Smooth muscle cell (in vitro differentiated cells): ENCODE data around the gene JMJD4. TPM values are rescaled to one million over a fixed set of nuclear protein-coding genes. Genes with fewer than 3 reads are reported as not detected.

Experiments
- DNase-seq: peaks from one replicate; lab custom pipeline; 2025; ENCODE audit not compliant: unreplicated experiment; lab: John Stamatoyannopoulos, UW
- H2AFZ ChIP-seq: fragments of 200-600 bp; sonication (generic); 2 replicates; pipeline ENCODE4 v1.6.0; 2016; ENCODE audit warnings: antibody characterized with exemption, low read depth, mild to moderate bottlenecking
- H3F3A ChIP-seq: fragments of 200-600 bp; sonication (generic); 2 replicates; pipeline ENCODE4 v1.6.0; 2017; ENCODE audit warnings: antibody characterized with exemption, low read depth
- H3K27ac ChIP-seq: fragments of 200-600 bp; sonication (generic); 2 replicates; pipeline ENCODE4 v1.5.1; 2016; ENCODE audit warnings: low read depth, mild to moderate bottlenecking
- H3K27me3 ChIP-seq: fragments of 200-600 bp; sonication (generic); 2 replicates; pipeline ENCODE4 v1.6.1; 2016; ENCODE audit warnings: low read depth, mild to moderate bottlenecking
- H3K36me3 ChIP-seq: fragments of 200-600 bp; sonication (generic); 2 replicates; pipeline ENCODE4 v1.5.1; 2016; ENCODE audit warnings: low read depth
- H3K4me1 ChIP-seq: fragments of 200-600 bp; sonication (generic); 2 replicates; pipeline ENCODE4 v1.5.1; 2016; ENCODE audit warnings: low read depth
- H3K4me2 ChIP-seq: fragments of 200-600 bp; sonication (generic); 2 replicates; pipeline ENCODE4 v1.6.0; 2016; ENCODE audit warnings: mild to moderate bottlenecking
- H3K4me3 ChIP-seq: fragments of 200-600 bp; sonication (generic); 2 replicates; pipeline ENCODE4 v1.5.1; 2016; ENCODE audit warnings: mild to moderate bottlenecking
- H3K79me2 ChIP-seq: fragments of 200-600 bp; sonication (generic); 2 replicates; pipeline ENCODE4 v1.6.0; 2016; ENCODE audit warnings: low read depth, mild to moderate bottlenecking
- H3K9ac ChIP-seq: fragments of 200-600 bp; sonication (generic); 2 replicates; pipeline ENCODE4 v1.6.0; 2016; ENCODE audit warnings: low read depth
- H3K9me3 ChIP-seq: fragments of 200-600 bp; sonication (generic); replicated peaks from 2 replicates; pipeline ENCODE4 v1.5.1; 2016; ENCODE audit warnings: low read depth
- H4K20me1 ChIP-seq: fragments of 200-600 bp; sonication (generic); 2 replicates; pipeline ENCODE4 v1.6.0; 2016; ENCODE audit warnings: low read depth
- WGBS: methylation state at CpG from one replicate; pipeline ENCODE4 v1.1.7; 2016; ENCODE audit warnings: low lambda C conversion rate; 5-methylcytosine and 5-hydroxymethylcytosine counted together
- polyA plus RNA-seq: library from polyadenylated mRNA; unstranded; fragments of >200 nt; fragmentation: Nextera tagmentation; extraction: Ambion mirVana; gene quantifications from 2 replicates; pipeline ENCODE4 v1.2.1, GENCODE V29; 2016
- total RNA-seq: library from RNA; depleted of rRNA; stranded (reverse); fragments of >200 nt; gene quantifications from 2 replicates; pipeline ENCODE4 v1.2.3, GENCODE V29; 2014
- TF ChIP-seq, protein P1 (sequence below): fragments of 200-600 bp; sonication (generic); IDR thresholded peaks from 2 replicates; pipeline ENCODE4 v1.5.1; 2017; ENCODE audit warnings: borderline replicate concordance, mild to moderate bottlenecking, antibody characterized with exemption; ENCODE audit not compliant: insufficient read depth, poor library complexity, severe bottlenecking

Gene JMJD4
- total and polyA plus RNA-seq, 2 experiments from 2014 or later, result 8.5 to 19.5 TPM

- Histone ChIP-seq H3K4me2 (no peak overlapping the region), H3K79me2 (peaks cover 58% of the 10 kb centered on the region), H3K4me3 (no peak overlapping the region), H2AFZ (no peak overlapping the region), H3K36me3 (no peaks in the 10 kb centered on the region), H3K27me3 (no peaks in the 10 kb centered on the region), H4K20me1 (peaks cover 97% of the 10 kb centered on the region), H3K27ac (no peak overlapping the region), H3F3A (no peaks in the 10 kb centered on the region), H3K9me3 (no peaks in the 10 kb centered on the region), H3K4me1 (no peaks in the 10 kb centered on the region), H3K9ac (no peak overlapping the region)
- WGBS, result 98% methylated on average over 8 of the region's 8 CpGs
- no peak for DNase-seq
- TF ChIP-seq, protein P1, sequence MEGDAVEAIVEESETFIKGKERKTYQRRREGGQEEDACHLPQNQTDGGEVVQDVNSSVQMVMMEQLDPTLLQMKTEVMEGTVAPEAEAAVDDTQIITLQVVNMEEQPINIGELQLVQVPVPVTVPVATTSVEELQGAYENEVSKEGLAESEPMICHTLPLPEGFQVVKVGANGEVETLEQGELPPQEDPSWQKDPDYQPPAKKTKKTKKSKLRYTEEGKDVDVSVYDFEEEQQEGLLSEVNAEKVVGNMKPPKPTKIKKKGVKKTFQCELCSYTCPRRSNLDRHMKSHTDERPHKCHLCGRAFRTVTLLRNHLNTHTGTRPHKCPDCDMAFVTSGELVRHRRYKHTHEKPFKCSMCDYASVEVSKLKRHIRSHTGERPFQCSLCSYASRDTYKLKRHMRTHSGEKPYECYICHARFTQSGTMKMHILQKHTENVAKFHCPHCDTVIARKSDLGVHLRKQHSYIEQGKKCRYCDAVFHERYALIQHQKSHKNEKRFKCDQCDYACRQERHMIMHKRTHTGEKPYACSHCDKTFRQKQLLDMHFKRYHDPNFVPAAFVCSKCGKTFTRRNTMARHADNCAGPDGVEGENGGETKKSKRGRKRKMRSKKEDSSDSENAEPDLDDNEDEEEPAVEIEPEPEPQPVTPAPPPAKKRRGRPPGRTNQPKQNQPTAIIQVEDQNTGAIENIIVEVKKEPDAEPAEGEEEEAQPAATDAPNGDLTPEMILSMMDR, result no peak
Observed at GRCh38 chr1:227744668-227745067, 9.6 kb upstream of the JMJD4 start.

- Histone ChIP-seq H3F3A (no peaks in the 10 kb centered on the region), H3K36me3 (no peaks in the 10 kb centered on the region), H3K4me2 (no peak overlapping the region), H3K27ac (no peak overlapping the region), H3K4me1 (no peaks in the 10 kb centered on the region), H2AFZ (no peak overlapping the region), H3K9ac (no peak overlapping the region), H3K27me3 (no peaks in the 10 kb centered on the region), H3K9me3 (no peaks in the 10 kb centered on the region), H4K20me1 (peaks cover 94% of the 10 kb centered on the region), H3K4me3 (no peak overlapping the region), H3K79me2 (peaks cover 67% of the 10 kb centered on the region)
- WGBS, result 95% methylated on average over 18 of the region's 18 CpGs
- TF ChIP-seq, protein P1, result no peak
- DNase-seq, result no peak
Observed at GRCh38 chr1:227742738-227743715, 7.9 kb upstream of the JMJD4 start.

GRCh38 chr1:227741166-227741870, 6.2 kb upstream of the JMJD4 start:
- Histone ChIP-seq H3K79me2 (peaks cover 84% of the 10 kb centered on the region), H3K4me2 (no peak overlapping the region), H3K4me3 (no peak overlapping the region), H3K4me1 (no peaks in the 10 kb centered on the region), H3K36me3 (no peaks in the 10 kb centered on the region), H3K9me3 (no peaks in the 10 kb centered on the region), H3K9ac (no peak overlapping the region), H2AFZ (no peak overlapping the region), H3K27ac (no peak overlapping the region), H3F3A (no peaks in the 10 kb centered on the region), H3K27me3 (no peaks in the 10 kb centered on the region), H4K20me1 (peaks cover 78% of the 10 kb centered on the region)
- DNase-seq, result no peak
- WGBS, result 96% methylated on average over 16 of the region's 17 CpGs
- TF ChIP-seq, protein P1, result no peak
